Vagina (tissue), 2 donors: Measurements from ENCODE around the gene CENPO.

ENCODE experiments used
- CTCF ChIP-seq, 3 experiments: fragments of 450-650 bp in 2 of 3; fragments of 200-600 bp in 1 of 3; sonication (generic) in 1 of 3; IDR thresholded peaks; one replicate each; pipeline ENCODE4 v1.5.1; 2017 to 2019; ENCODE audit warnings: antibody characterized with exemption in 3 of 3, mild to moderate bottlenecking in 2 of 3, moderate library complexity in 2 of 3
- POLR2A ChIP-seq, 2 donors: fragments of 450-650 bp; IDR thresholded peaks; one replicate each; pipeline ENCODE4 v1.6.1; 2017; ENCODE audit warnings: antibody characterized with exemption in 2 of 2, mild to moderate bottlenecking in 2 of 2, moderate library complexity in 2 of 2
- POLR2AphosphoS5 ChIP-seq, 2 donors: sonication (generic); formaldehyde crosslinking; IDR thresholded peaks; one replicate each; pipeline ENCODE4 v1.9.0; 2017; ENCODE audit warnings: antibody characterized with exemption in 2 of 2, mild to moderate bottlenecking in 2 of 2, low read depth in 1 of 2; ENCODE audit not compliant: insufficient read depth in 1 of 2

DNA sequence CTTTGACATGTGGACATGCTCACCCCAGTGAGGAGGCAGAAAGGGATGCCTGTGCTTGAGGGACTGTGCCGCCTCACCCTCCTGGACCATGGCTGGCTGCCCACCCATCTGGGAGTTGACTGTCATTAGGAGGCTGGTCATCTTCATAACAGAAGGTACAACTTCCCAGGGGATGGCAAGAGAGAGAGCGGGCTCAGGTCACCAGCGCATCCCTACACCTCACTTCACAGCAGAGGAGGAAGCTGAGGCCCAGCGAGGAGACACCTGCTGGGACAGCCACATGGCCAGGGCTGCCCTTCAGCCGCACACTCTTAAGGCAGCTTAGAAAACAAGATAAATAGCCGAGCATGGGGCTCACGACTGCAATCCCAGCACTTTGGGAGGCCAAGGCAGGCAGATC lies 67.4 kb downstream of the CENPO start:
- TF ChIP-seq CTCF (IDR thresholded peaks at IDR 0.05) (no peak), POLR2A (IDR thresholded peaks at IDR 0.05) (no peak), POLR2AphosphoS5 (IDR thresholded peaks at IDR 0.05; ENCODE audit: insufficient read depth in 1 of 2, low read depth in 1 of 2) (no peak)
